ENCODE measurements around the gene CEBPE. TPM values are rescaled to one million over a fixed set of nuclear protein-coding genes. Genes with fewer than 3 reads are reported as not detected.

The CEBPE gene
- polyA plus RNA-seq, 1 of the 3 experiments (the other 2 are of a cell fraction), result not detected

- Histone ChIP-seq H2AFZ (ENCODE audit: low read depth) (no peak overlapping the region), H3K4me1 (ENCODE audit: control insufficient read depth in 1 of 2, insufficient read depth in 2 of 2, low read depth in 1 of 2, low read length in 1 of 2) (no peaks in the 10 kb centered on the region), H3F3A (replicated peaks; ENCODE audit: insufficient read depth) (peaks cover 6% of the 10 kb centered on the region), H4K20me1 (ENCODE audit: insufficient read depth) (no peaks in the 10 kb centered on the region), H3K4me2 (no peak overlapping the region), H3K4me3 (ENCODE audit: low read depth in 2 of 2, low read length in 1 of 2) (no peak overlapping the region), H3K9me3 (no peaks in the 10 kb centered on the region), H3K36me3 (replicated peaks in 1 of 2; ENCODE audit: control insufficient read depth in 1 of 2, insufficient read depth in 2 of 2, low read length in 1 of 2) (no peaks in the 10 kb centered on the region), H3K9me2 (no peaks in the 10 kb centered on the region), H3K79me2 (ENCODE audit: insufficient read depth) (no peaks in the 10 kb centered on the region), H3K9ac (no peak overlapping the region), H3K27ac (ENCODE audit: low read depth in 2 of 2, low read length in 1 of 2) (no peak overlapping the region), H3K27me3 (ENCODE audit: insufficient read depth) (no peaks in the 10 kb centered on the region)
- DNase-seq, result no peak
- CTCF ChIA-PET, result interaction anchor here (1.3 to 8.8 kb wide), 5 partner anchors 14 to 47 kb away, joined by 3 to 53 read pairs (median 5); no protein-coding TSS in a partner anchor
- POLR2A ChIA-PET, result no interaction called here
- TF ChIP-seq GATA2 (CRISPR knock-in tag; IDR thresholded peaks at IDR 0.05) (no peak), FOXJ3 (CRISPR knock-in tag; IDR thresholded peaks at IDR 0.05) (no peak), FOXM1 (IDR thresholded peaks at IDR 0.05; ENCODE audit: low read depth) (no peak), EP300 (IDR thresholded peaks at IDR 0.05; ENCODE audit: borderline replicate concordance in 1 of 2, low read depth in 1 of 2, low read length in 1 of 2) (no peak), MAX (IDR thresholded peaks at IDR 0.05; ENCODE audit: low read depth) (no peak), REST (IDR thresholded peaks at IDR 0.05; ENCODE audit: low read depth, low read length) (no peak), JUND (IDR thresholded peaks at IDR 0.05) (no peak), RAD21 (IDR thresholded peaks at IDR 0.05; ENCODE audit: low read length) (no peak), POLR2AphosphoS5 (IDR thresholded peaks at IDR 0.05; ENCODE audit: low read depth, low read length) (no peak), FOSL2 (IDR thresholded peaks at IDR 0.05; ENCODE audit: borderline replicate concordance, low read depth) (no peak), SIN3A (IDR thresholded peaks at IDR 0.05; ENCODE audit: borderline replicate concordance, low read depth, low read length) (no peak)
- WGBS (ENCODE audit: low lambda C conversion rate), result 32% methylated on average over 2 of the region's 2 CpGs
Measured at GRCh38 chr14:23168246-23168645, 49.2 kb upstream of the CEBPE start.

GRCh38 chr14:23167116-23167847 lies 48.2 kb upstream of the CEBPE start:
- Histone ChIP-seq H3K9ac (no peak overlapping the region), H3K27ac (ENCODE audit: low read depth in 2 of 2, low read length in 1 of 2) (no peak overlapping the region), H3K79me2 (ENCODE audit: insufficient read depth) (no peaks in the 10 kb centered on the region), H3F3A (replicated peaks; ENCODE audit: insufficient read depth) (peaks cover 6% of the 10 kb centered on the region), H2AFZ (ENCODE audit: low read depth) (no peak overlapping the region), H3K9me2 (no peaks in the 10 kb centered on the region), H4K20me1 (ENCODE audit: insufficient read depth) (no peaks in the 10 kb centered on the region), H3K4me2 (no peak overlapping the region), H3K36me3 (replicated peaks in 1 of 2; ENCODE audit: control insufficient read depth in 1 of 2, insufficient read depth in 2 of 2, low read length in 1 of 2) (no peaks in the 10 kb centered on the region), H3K9me3 (no peaks in the 10 kb centered on the region), H3K27me3 (ENCODE audit: insufficient read depth) (no peaks in the 10 kb centered on the region), H3K4me1 (ENCODE audit: control insufficient read depth in 1 of 2, insufficient read depth in 2 of 2, low read depth in 1 of 2, low read length in 1 of 2) (no peaks in the 10 kb centered on the region), H3K4me3 (ENCODE audit: low read depth in 2 of 2, low read length in 1 of 2) (no peak overlapping the region)
- WGBS (ENCODE audit: low lambda C conversion rate), result 42% methylated on average over 9 of the region's 9 CpGs
- TF ChIP-seq JUND (IDR thresholded peaks at IDR 0.05) (no peak), FOXM1 (IDR thresholded peaks at IDR 0.05; ENCODE audit: low read depth) (no peak), REST (IDR thresholded peaks at IDR 0.05; ENCODE audit: low read depth, low read length) (no peak)
- POLR2A ChIA-PET, result interaction anchor here (0.6 kb wide), 1 partner anchor 15 kb away, joined by 3 read pairs; no protein-coding TSS in a partner anchor
- DNase-seq, result no peak
- CTCF ChIA-PET, result interaction anchor here (8.8 kb wide), 1 partner anchor 46 kb away, joined by 53 read pairs; no protein-coding TSS in a partner anchor

All from SK-N-SH (cell line).